HG02798 (cell line): ENCODE measurements around the gene KLK6.

ENCODE experiments used
- ATAC-seq: cut with Tn5 transposase; IDR thresholded peaks from one replicate; pipeline ENCODE4 v1.9.1; 2021; ENCODE audit warnings: mild to moderate bottlenecking; ENCODE audit not compliant: unreplicated experiment, poor library complexity

The KLK6 gene

GRCh38 chr19:50912727-50913716 is 56.4 kb downstream of the KLK6 start:
- no peak for ATAC-seq

- no peak for ATAC-seq
Observed at GRCh38 chr19:50912102-50912599, 57.2 kb downstream of the KLK6 start.

GRCh38 chr19:50911206-50912101 is 57.9 kb downstream of the KLK6 start, which contains the start of gene KLK4:
TSS of gene KLK4 (minus strand) at chr19:50911395. CDS start at chr19:50910738, 657 bp downstream.
- ATAC-seq: no peak

GRCh38 chr19:50910722-50911121 is 58.7 kb downstream of the KLK6 start:
- no peak for ATAC-seq

GRCh38 chr19:50909240-50910070 is 59.9 kb downstream of the KLK6 start:
- ATAC-seq: no peak
